GM19395 (cell line): ENCODE measurements around the gene RREB1.
A peak's percentile ranks its signal among the peaks of the same experiment; 100 is the strongest.

Experiments used
- ATAC-seq: cut with Tn5 transposase; IDR thresholded peaks from one replicate; pipeline ENCODE4 v1.9.1; 2021; ENCODE audit warnings: mild to moderate bottlenecking, moderate library complexity; ENCODE audit not compliant: unreplicated experiment

Gene RREB1

GRCh38 chr6:7124114-7124513, 16.4 kb downstream of the RREB1 start:
- ATAC-seq, result no peak

- ATAC-seq, result no peak
Observed at GRCh38 chr6:7124636-7125035, 16.9 kb downstream of the RREB1 start.

- no peak for ATAC-seq
Observed at GRCh38 chr6:7125290-7125689, 17.5 kb downstream of the RREB1 start.

GRCh38 chr6:7126754-7127153, 19.0 kb downstream of the RREB1 start:
- no peak for ATAC-seq

GRCh38 chr6:7127680-7128079, 19.9 kb downstream of the RREB1 start:
- no peak for ATAC-seq

GRCh38 chr6:7129360-7129759, 21.6 kb downstream of the RREB1 start:
- ATAC-seq, result no peak

- ATAC-seq, result no peak
Observed at GRCh38 chr6:7129784-7130569, 22.2 kb downstream of the RREB1 start.

- ATAC-seq, result no peak
Observed at GRCh38 chr6:7131390-7131789, 23.6 kb downstream of the RREB1 start.

- ATAC-seq, result no peak
Observed at GRCh38 chr6:7132398-7133035, 24.8 kb downstream of the RREB1 start.

- no peak for ATAC-seq
Observed at GRCh38 chr6:7134999-7135745, 27.4 kb downstream of the RREB1 start.

GRCh38 chr6:7135755-7136154, 28.0 kb downstream of the RREB1 start:
- ATAC-seq, result no peak

- ATAC-seq, result peak; percentile 53
Observed at GRCh38 chr6:7136859-7137334, 29.1 kb downstream of the RREB1 start.

GRCh38 chr6:7137335-7138045, 29.7 kb downstream of the RREB1 start:
- ATAC-seq, result peak; percentile 48

GRCh38 chr6:7138046-7138531, 30.3 kb downstream of the RREB1 start:
- no peak for ATAC-seq

GRCh38 chr6:7138921-7139358, 31.2 kb downstream of the RREB1 start:
- no peak for ATAC-seq

GRCh38 chr6:7139835-7140470, 32.2 kb downstream of the RREB1 start:
- ATAC-seq, result no peak

- ATAC-seq, result peak; percentile 45
Observed at GRCh38 chr6:7140631-7141378, 33.0 kb downstream of the RREB1 start.

- ATAC-seq, result no peak
Observed at GRCh38 chr6:7142228-7142801, 34.6 kb downstream of the RREB1 start.

- no peak for ATAC-seq
Observed at GRCh38 chr6:7142918-7143475, 35.2 kb downstream of the RREB1 start.
